KG1 (cell line): ENCODE results near the gene LGALS1.
"Not testable (repeated sequence)": the region's sequence is repeated elsewhere in the genome, so short reads cannot be mapped to it uniquely, and the experiment has no call there.

Experiments used
- DNase-seq: peaks from one replicate; lab custom pipeline; 2025; lab: John Stamatoyannopoulos, UW

The LGALS1 gene

GRCh38 chr22:37639070-37639760, 36.2 kb upstream of the LGALS1 start, which contains the start of gene SH3BP1:
TSS of gene SH3BP1 (plus strand) at chr22:37639669. CDS start at chr22:37639788, 119 bp downstream.
- peak; percentile 44 for DNase-seq

- DNase-seq, result no peak
Observed at GRCh38 chr22:37639771-37640590, 35.5 kb upstream of the LGALS1 start.

GRCh38 chr22:37640591-37641560, 34.6 kb upstream of the LGALS1 start:
- DNase-seq, result no peak

- no peak for DNase-seq
Observed at GRCh38 chr22:37641561-37641949, 33.9 kb upstream of the LGALS1 start.

GRCh38 chr22:37643225-37643847, 32.1 kb upstream of the LGALS1 start:
- DNase-seq, result peak; percentile 55

- no peak for DNase-seq
Observed at GRCh38 chr22:37647317-37647716, 28.1 kb upstream of the LGALS1 start.

- DNase-seq, result no peak
Observed at GRCh38 chr22:37647928-37648327, 27.5 kb upstream of the LGALS1 start.

GRCh38 chr22:37650463-37651136, 24.8 kb upstream of the LGALS1 start:
- DNase-seq, result no peak

GRCh38 chr22:37654563-37655251, 20.7 kb upstream of the LGALS1 start:
- DNase-seq, result no peak

GRCh38 chr22:37655252-37655563, 20.2 kb upstream of the LGALS1 start:
- DNase-seq, result no peak

GRCh38 chr22:37656583-37656982, 18.9 kb upstream of the LGALS1 start:
- DNase-seq, result not testable (repeated sequence)

GRCh38 chr22:37657590-37658132, 17.8 kb upstream of the LGALS1 start:
- DNase-seq, result no peak

- peak; percentile 99 for DNase-seq
Observed at GRCh38 chr22:37658133-37659065, 17.0 kb upstream of the LGALS1 start, which contains the start of gene PDXP. TSS of gene PDXP (plus strand) at chr22:37658723. CDS start at chr22:37658783, 60 bp downstream.

GRCh38 chr22:37659066-37659896, 16.2 kb upstream of the LGALS1 start:
- no peak for DNase-seq

GRCh38 chr22:37659897-37660708, 15.3 kb upstream of the LGALS1 start:
- no peak for DNase-seq

- no peak for DNase-seq
Observed at GRCh38 chr22:37660709-37661045, 14.8 kb upstream of the LGALS1 start.

GRCh38 chr22:37661160-37661924, 14.1 kb upstream of the LGALS1 start:
- DNase-seq, result no peak
